ENCODE data around the gene MBOAT1. TPM values are rescaled to one million over a fixed set of nuclear protein-coding genes. Genes with fewer than 3 reads are reported as not detected.
"Not testable (repeated sequence)": the region's sequence is repeated elsewhere in the genome, so short reads cannot be mapped to it uniquely, and the experiment has no call there.

Gene MBOAT1
- total RNA-seq, 2 experiments from 2014 or later: 25.5 to 27.1 TPM

DNA sequence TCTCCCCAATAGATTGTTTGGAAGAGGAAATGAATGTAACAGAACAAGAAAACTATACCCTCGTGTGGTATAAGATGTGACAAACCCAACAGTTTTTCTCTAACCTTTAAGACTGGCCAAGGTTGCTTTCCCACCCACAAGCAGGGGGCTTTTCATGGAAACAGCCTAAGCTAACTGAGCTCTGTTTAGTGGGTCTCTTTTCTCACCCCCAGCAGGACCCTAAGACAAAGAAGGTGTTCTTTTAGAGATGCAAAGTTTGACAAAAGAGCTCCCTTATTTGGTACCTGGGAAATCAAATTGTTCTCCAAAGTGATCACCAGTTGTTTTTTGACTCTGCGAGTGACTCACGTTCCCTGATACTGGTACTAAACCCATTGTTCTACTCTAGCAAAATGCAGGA is 59.1 kb downstream of the MBOAT1 start:
- CTCF ChIA-PET: interaction anchor here (1.2 kb wide), 1 partner anchor 26 kb away, joined by 3 read pairs; no protein-coding TSS in a partner anchor
- no peaks in the 10 kb centered on the region for H3K27me3 Mint-ChIP-seq

DNA sequence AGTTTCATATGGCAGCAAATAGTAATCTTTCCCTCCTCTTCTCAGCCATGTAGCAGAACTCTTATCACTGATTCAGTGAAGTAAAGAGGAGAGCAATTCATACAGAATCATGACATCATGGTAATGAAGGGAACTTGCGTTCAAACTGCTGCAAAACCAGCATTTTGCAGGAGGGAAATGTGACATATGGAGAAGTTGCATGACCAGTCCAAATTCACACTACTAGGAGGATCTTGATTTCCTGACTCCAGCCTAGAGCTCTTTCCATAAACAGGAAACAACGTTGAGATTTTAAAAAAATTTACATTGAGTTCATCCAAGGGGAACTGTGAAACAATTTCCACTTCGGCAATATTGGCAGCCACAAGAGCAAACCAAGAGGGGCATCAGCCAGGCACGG is 63.8 kb downstream of the MBOAT1 start:
- H3K27me3 Mint-ChIP-seq: no peaks in the 10 kb centered on the region

More for the DNA sequence above, 59.1 kb downstream of the MBOAT1 start:
- Mint-ChIP-seq H3K27ac (no peak overlapping the region), H3K4me3 (no peak overlapping the region), H3K36me3 (ENCODE audit: low read depth) (peaks cover 30% of the 10 kb centered on the region), H3K4me1 (no peaks in the 10 kb centered on the region), H3K9me3 (no peaks in the 10 kb centered on the region)
- POLR2A ChIA-PET: no interaction called here
- DNase-seq: no peak

DNA sequence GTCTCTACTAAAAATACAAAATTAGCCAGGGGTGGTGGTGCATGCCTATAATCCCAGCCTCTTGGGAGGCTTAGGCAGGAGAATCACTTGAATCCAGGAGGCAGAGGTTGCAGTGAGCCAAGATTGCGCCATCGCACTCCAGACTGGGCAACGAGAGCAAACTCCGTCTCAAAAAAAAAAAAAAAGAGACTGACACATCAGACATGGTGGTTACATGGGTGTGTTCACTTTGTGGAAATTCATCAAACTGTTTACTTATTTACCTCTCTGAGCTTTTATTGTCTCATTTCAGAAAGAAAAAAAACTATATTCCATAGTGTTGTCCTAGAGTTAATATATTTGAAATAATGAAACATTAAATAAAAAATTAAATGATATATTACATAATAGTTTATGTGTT is 64.8 kb downstream of the MBOAT1 start:
- H3K4me3 Mint-ChIP-seq: no peak overlapping the region
- peaks cover 42% of the 10 kb centered on the region for H3K36me3 Mint-ChIP-seq (ENCODE audit: low read depth)
- CTCF ChIA-PET: interaction anchor here (0.6 to 1.3 kb wide), 2 partner anchors 21 to 483 kb away, joined by 3 read pairs; no protein-coding TSS in a partner anchor
- POLR2A ChIA-PET: no interaction called here
- H3K9me3 Mint-ChIP-seq: peaks cover 7% of the 10 kb centered on the region
- no peaks in the 10 kb centered on the region for H3K27me3 Mint-ChIP-seq
- H3K4me1 Mint-ChIP-seq: no peaks in the 10 kb centered on the region
- H3K27ac Mint-ChIP-seq: no peak overlapping the region
- no peak for DNase-seq

More for the DNA sequence above, 63.8 kb downstream of the MBOAT1 start:
- Mint-ChIP-seq H3K36me3 (ENCODE audit: low read depth) (peaks cover 35% of the 10 kb centered on the region), H3K4me1 (no peaks in the 10 kb centered on the region), H3K4me3 (no peak overlapping the region), H3K9me3 (peaks cover 7% of the 10 kb centered on the region), H3K27ac (no peak overlapping the region)
- ChIA-PET CTCF (no interaction called here), POLR2A (no interaction called here)
- DNase-seq: no peak

DNA sequence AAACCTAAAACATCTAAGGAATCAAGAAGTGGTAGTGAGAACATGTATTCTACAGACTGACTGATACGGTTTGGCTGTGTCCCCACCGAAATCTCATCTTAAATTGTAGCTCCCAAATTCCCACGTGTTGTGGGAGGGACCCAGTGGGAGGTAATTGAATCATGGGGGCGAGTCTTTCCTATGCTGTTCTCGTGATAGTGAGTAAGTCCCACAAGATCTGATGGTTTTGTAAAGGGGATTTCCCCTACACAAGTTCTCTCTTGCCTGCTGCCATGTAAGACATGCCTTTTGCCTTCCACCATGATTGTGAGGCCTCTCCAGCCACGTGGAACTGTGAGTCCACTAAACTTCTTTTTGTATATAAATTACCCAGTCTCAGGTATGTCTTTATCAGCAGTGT is 65.4 kb downstream of the MBOAT1 start:
- CTCF ChIA-PET: interaction anchor here (0.6 to 1.3 kb wide), 2 partner anchors 20 to 482 kb away, joined by 3 read pairs; no protein-coding TSS in a partner anchor
- H3K27me3 Mint-ChIP-seq, H3K9me3 Mint-ChIP-seq, H3K27ac Mint-ChIP-seq, H3K4me3 Mint-ChIP-seq, POLR2A ChIA-PET, H3K4me1 Mint-ChIP-seq, DNase-seq: not testable (repeated sequence)
- H3K36me3 Mint-ChIP-seq (ENCODE audit: low read depth): peaks cover 43% of the 10 kb centered on the region

GRCh38 chr6:20146291-20146690 is 66.0 kb downstream of the MBOAT1 start:
- no peak overlapping the region for H3K4me3 Mint-ChIP-seq
- ChIA-PET POLR2A (no interaction called here), CTCF (interaction anchor here (1.3 kb wide), 1 partner anchor 20 kb away, joined by 3 read pairs; no protein-coding TSS in a partner anchor)
- DNase-seq: no peak
- peaks cover 7% of the 10 kb centered on the region for H3K9me3 Mint-ChIP-seq
- H3K27ac Mint-ChIP-seq: no peak overlapping the region
- H3K36me3 Mint-ChIP-seq (ENCODE audit: low read depth): peaks cover 43% of the 10 kb centered on the region
- no peaks in the 10 kb centered on the region for H3K4me1 Mint-ChIP-seq
- no peaks in the 10 kb centered on the region for H3K27me3 Mint-ChIP-seq

GRCh38 chr6:20142866-20143265 is 69.4 kb downstream of the MBOAT1 start:
- POLR2A ChIA-PET: no interaction called here
- no peak for DNase-seq
- H3K4me3 Mint-ChIP-seq: no peak overlapping the region
- no peaks in the 10 kb centered on the region for H3K4me1 Mint-ChIP-seq
- CTCF ChIA-PET: no interaction called here
- no peaks in the 10 kb centered on the region for H3K27me3 Mint-ChIP-seq
- no peak overlapping the region for H3K27ac Mint-ChIP-seq
- peaks cover 7% of the 10 kb centered on the region for H3K9me3 Mint-ChIP-seq
- H3K36me3 Mint-ChIP-seq (ENCODE audit: low read depth): peaks cover 51% of the 10 kb centered on the region

GRCh38 chr6:20141931-20142330 is 70.3 kb downstream of the MBOAT1 start:
- Mint-ChIP-seq H3K9me3 (peaks cover 6% of the 10 kb centered on the region), H3K27ac (no peak overlapping the region), H3K4me3 (no peak overlapping the region), H3K4me1 (no peaks in the 10 kb centered on the region), H3K27me3 (no peaks in the 10 kb centered on the region), H3K36me3 (ENCODE audit: low read depth) (peaks cover 50% of the 10 kb centered on the region)
- no peak for DNase-seq
- ChIA-PET POLR2A (no interaction called here), CTCF (no interaction called here)

DNA sequence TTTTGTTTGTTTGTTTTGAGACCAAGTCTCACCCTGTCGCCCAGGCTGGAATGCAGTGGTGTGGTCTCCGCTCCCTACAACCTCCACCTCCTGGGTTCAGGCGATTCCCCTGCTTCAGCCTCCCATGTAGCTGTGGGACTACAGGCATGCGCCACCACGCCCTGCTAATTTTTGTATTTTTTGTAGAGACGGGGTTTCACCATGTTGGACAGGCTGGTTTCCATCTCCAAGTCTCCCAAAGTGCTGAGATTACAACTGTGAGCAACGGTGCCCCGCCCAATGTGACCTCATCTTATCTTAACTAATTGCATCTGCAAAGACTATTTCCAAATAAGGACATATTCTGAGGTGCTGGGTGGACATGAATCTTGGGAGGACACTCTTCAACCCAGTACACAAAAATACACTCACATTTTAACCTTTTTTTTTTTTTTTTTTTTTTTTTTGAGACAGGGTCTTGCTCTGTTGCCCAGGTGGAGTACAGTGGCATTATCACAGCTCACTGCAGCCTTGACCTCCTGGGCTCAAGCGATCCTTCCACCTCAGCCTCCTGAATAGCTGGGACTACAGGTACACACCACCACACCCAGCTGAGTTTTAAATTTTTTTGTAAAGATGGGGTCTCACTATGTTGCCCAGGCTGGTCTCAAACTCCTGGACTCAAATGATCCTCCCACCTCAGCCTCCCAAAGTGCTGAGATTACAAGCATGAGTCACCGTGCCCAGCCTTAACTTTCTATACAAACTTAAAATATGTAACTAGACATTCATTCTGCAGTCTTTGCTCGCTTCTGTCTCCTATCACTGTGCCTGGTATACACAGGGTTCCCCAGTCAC is 72.9 kb downstream of the MBOAT1 start:
- DNase-seq, H3K27me3 Mint-ChIP-seq, H3K4me3 Mint-ChIP-seq, POLR2A ChIA-PET, H3K9me3 Mint-ChIP-seq, H3K27ac Mint-ChIP-seq, H3K4me1 Mint-ChIP-seq: not testable (repeated sequence)
- H3K36me3 Mint-ChIP-seq (ENCODE audit: low read depth): peaks cover 45% of the 10 kb centered on the region
- CTCF ChIA-PET: interaction anchor here (2.0 kb wide), 1 partner anchor 12 kb away, joined by 19 read pairs; no protein-coding TSS in a partner anchor

DNA sequence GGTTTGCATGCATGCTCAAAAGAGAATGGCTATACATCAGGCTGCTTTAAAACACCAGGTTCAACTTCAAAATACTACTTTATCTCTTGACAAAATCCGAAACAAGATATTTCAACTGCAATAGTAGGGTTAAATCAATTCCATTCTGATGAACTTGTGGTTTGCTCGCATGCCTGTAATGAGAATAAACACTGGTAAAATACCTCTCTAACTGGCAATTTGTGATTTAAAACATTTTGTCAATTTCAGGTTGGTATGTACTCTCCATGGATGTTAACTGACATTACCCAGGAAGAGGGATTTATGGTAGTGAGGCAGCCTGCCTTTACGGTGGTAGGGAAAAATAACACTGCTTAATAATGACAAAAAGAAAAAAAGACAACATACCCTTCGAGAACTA is 74.4 kb downstream of the MBOAT1 start:
- CTCF ChIA-PET: no interaction called here
- H3K27ac Mint-ChIP-seq: no peak overlapping the region
- peaks cover 41% of the 10 kb centered on the region for H3K36me3 Mint-ChIP-seq (ENCODE audit: low read depth)
- no peaks in the 10 kb centered on the region for H3K27me3 Mint-ChIP-seq
- no peak overlapping the region for H3K4me3 Mint-ChIP-seq
- H3K4me1 Mint-ChIP-seq: no peaks in the 10 kb centered on the region
- no peaks in the 10 kb centered on the region for H3K9me3 Mint-ChIP-seq
- no peak for DNase-seq
- POLR2A ChIA-PET: no interaction called here

- no peak for DNase-seq
- H3K4me1 Mint-ChIP-seq: no peaks in the 10 kb centered on the region
- no peaks in the 10 kb centered on the region for H3K9me3 Mint-ChIP-seq
- ChIA-PET CTCF (no interaction called here), POLR2A (no interaction called here)
- no peaks in the 10 kb centered on the region for H3K27me3 Mint-ChIP-seq
- H3K27ac Mint-ChIP-seq: no peak overlapping the region
- H3K36me3 Mint-ChIP-seq (ENCODE audit: low read depth): peaks cover 42% of the 10 kb centered on the region
- H3K4me3 Mint-ChIP-seq: no peak overlapping the region
Measured at GRCh38 chr6:20137240-20137639, 75.0 kb downstream of the MBOAT1 start.

DNA sequence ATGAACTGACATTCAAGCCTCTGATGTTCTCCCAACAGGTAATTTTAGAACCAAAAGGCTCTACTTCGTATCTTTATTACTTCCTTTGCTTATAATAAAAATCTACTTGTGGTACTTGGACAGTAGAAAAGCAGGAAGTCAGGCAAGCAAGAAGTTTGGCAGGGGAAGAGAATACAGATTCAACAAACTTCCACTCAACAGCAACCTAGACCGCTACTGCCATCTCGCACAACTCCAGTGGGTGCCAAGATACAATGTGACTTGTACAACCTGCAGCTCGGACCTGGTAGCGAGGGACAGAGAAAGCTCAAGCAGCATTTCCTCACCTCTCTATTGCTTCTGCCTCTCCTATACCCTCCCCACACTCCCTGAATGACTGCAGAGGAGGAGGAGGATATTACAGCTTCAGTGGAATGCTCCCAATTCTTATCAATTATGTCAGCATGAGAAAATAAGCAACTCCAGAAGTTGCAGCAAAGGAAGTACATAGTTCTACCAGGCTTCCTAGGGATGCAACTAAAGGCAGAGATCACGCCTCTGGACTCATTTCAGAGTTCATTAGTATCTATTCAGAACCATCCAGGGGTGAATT is 76.5 kb downstream of the MBOAT1 start:
- Mint-ChIP-seq H3K27me3 (no peaks in the 10 kb centered on the region), H3K36me3 (ENCODE audit: low read depth) (peaks cover 40% of the 10 kb centered on the region), H3K4me3 (no peak overlapping the region), H3K27ac (no peak overlapping the region), H3K4me1 (no peaks in the 10 kb centered on the region), H3K9me3 (no peaks in the 10 kb centered on the region)
- ChIA-PET POLR2A (no interaction called here), CTCF (interaction anchor here (1.3 to 2.4 kb wide), 2 partner anchors 9 to 12 kb away, joined by 3 to 12 read pairs; no protein-coding TSS in a partner anchor)
- no peak for DNase-seq

DNA sequence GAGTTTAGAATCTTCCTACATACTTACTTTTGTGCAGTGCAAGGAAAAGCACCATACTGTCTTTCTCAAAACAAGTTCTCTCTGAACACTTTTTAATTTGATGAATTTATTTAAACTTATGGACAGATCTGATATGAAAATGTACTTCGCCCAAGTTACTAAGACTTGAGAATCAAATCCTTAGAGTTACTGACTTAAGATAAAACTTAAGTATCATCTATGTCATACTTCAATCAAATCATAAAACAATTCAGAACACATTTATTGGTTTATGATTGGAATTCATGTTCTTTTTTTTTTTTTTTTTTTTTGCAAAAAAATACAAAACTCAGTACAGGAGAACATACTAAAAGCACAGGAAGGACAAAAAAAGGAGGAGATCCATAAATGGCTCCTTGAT is 77.7 kb downstream of the MBOAT1 start:
- Mint-ChIP-seq H3K36me3 (ENCODE audit: low read depth) (peaks cover 33% of the 10 kb centered on the region), H3K4me3 (no peak overlapping the region), H3K27ac (no peak overlapping the region), H3K4me1 (no peaks in the 10 kb centered on the region), H3K9me3 (no peaks in the 10 kb centered on the region), H3K27me3 (no peaks in the 10 kb centered on the region)
- ChIA-PET CTCF (interaction anchor here (0.7 to 2.4 kb wide), 3 partner anchors 8 to 144 kb away, joined by 3 to 12 read pairs (median 3); no protein-coding TSS in a partner anchor), POLR2A (no interaction called here)
- no peak for DNase-seq

- POLR2A ChIA-PET: no interaction called here
- Mint-ChIP-seq H3K4me1 (peaks cover 5% of the 10 kb centered on the region), H3K27me3 (no peaks in the 10 kb centered on the region), H3K9me3 (no peaks in the 10 kb centered on the region), H3K36me3 (ENCODE audit: low read depth) (peaks cover 22% of the 10 kb centered on the region), H3K4me3 (no peak overlapping the region), H3K27ac (no peak overlapping the region)
- DNase-seq: no peak
- CTCF ChIA-PET: interaction anchor here (0.5 to 3.6 kb wide), 6 partner anchors 11 to 399 kb away, joined by 3 to 19 read pairs (median 4); no protein-coding TSS in a partner anchor
Measured at GRCh38 chr6:20129290-20130088, 82.8 kb downstream of the MBOAT1 start.
